Aorta (tissue), 5 donors: Measurements from ENCODE around the gene NXN. TPM values are rescaled to one million over a fixed set of nuclear protein-coding genes. Genes with fewer than 3 reads are reported as not detected.
"Not testable (repeated sequence)": the region's sequence is repeated elsewhere in the genome, so short reads cannot be mapped to it uniquely, and the experiment has no call there.

Experiments
- ATAC-seq: fragments of 200-7000 bp; cut with Tn5 transposase; one replicate; pipeline ENCODE4 v1.9.1; 2022; ENCODE audit warnings: moderate library complexity; ENCODE audit not compliant: low FRiP score
- DNase-seq, 2 donors: peaks; one replicate each; pipeline ENCODE4 v3.0.0-alpha.2; 2020
- H3K27ac ChIP-seq, 2 donors: one replicate each; pipeline ENCODE4 v1.5.1; 2013; ENCODE audit warnings: low read length in 2 of 2, mild to moderate bottlenecking in 2 of 2, moderate library complexity in 2 of 2, control low read depth in 1 of 2, inconsistent platforms in 1 of 2, low read depth in 1 of 2
- H3K27me3 ChIP-seq, 2 donors: one replicate each; pipeline ENCODE4 v1.6.1; 2013; ENCODE audit warnings: control low read depth in 1 of 2, low read length in 1 of 2, mild to moderate bottlenecking in 1 of 2, moderate library complexity in 1 of 2; ENCODE audit not compliant: insufficient read depth in 2 of 2, control insufficient read depth in 1 of 2
- H3K36me3 ChIP-seq, 2 donors: one replicate each; pipeline ENCODE4 v1.6.1; 2013; ENCODE audit warnings: control low read depth in 1 of 2, low read length in 1 of 2, mild to moderate bottlenecking in 1 of 2; ENCODE audit not compliant: insufficient read depth in 2 of 2, control insufficient read depth in 1 of 2
- H3K4me1 ChIP-seq, 2 donors: one replicate each; pipeline ENCODE4 v1.6.1; 2013; ENCODE audit warnings: low read length in 2 of 2, control low read depth in 1 of 2, mild to moderate bottlenecking in 1 of 2, moderate library complexity in 1 of 2; ENCODE audit not compliant: insufficient read depth in 2 of 2, control insufficient read depth in 1 of 2
- H3K4me3 ChIP-seq, 2 donors: one replicate each; pipeline ENCODE4 v1.5.1; 2013; ENCODE audit warnings: low read length in 2 of 2, control low read depth in 1 of 2, mild to moderate bottlenecking in 1 of 2
- H3K9me3 ChIP-seq: one replicate; pipeline ENCODE4 v1.6.1; 2013; ENCODE audit warnings: mild to moderate bottlenecking, low read length; ENCODE audit not compliant: control insufficient read depth
- WGBS, 2 donors: extraction: QIAGEN DNeasy Blood & Tissue Kit; methylation state at CpG; one replicate each; pipeline ENCODE4 v1.1.7; 2013; 5-methylcytosine and 5-hydroxymethylcytosine counted together
- intact Hi-C, 2 donors: fragments of 100-400 bp; cut with DNase I; formaldehyde crosslinking; loops; one replicate each; pipeline versions ENCODE4 v1.14.2 to v1.15.0; 2022
- polyA plus RNA-seq, 2 donors: library from polyadenylated mRNA; stranded (reverse); fragments of 200-250 nt; gene quantifications; one replicate each; pipeline ENCODE4 v1.2.3, GENCODE V29; 2013
- total RNA-seq, 2 donors: library from RNA; stranded (reverse); fragmentation: NEBNext Ultra II Directional; extraction: Animal tissue kit (Norgen Biotek cat#: 25700); gene quantifications; one replicate each; pipeline ENCODE4 v1.2.1, GENCODE V29; 2021
- donor health status: healthy with polysubstance abuse.
- donor health status: Bipolar disorder and iron deficiency.
- donor health status: DM: no; HTN: no; CAD: no.
- donor health status: DM: no; HTN: no; CAD: no.
- donor health status: DM: yes; HTN: yes; CAD: no.

NXN gene
- total and polyA plus RNA-seq, 4 donors: 13.0 to 41.0 (median 21.9) TPM

GRCh38 chr17:925817-926216 is 53.8 kb downstream of the NXN start:
- ATAC-seq: no peak
- Histone ChIP-seq H3K9me3 (no peaks in the 10 kb centered on the region), H3K27ac (no peak overlapping the region), H3K36me3 (no peaks in the 10 kb centered on the region), H3K27me3 (no peaks in the 10 kb centered on the region), H3K4me3 (no peak overlapping the region), H3K4me1 (no peaks in the 10 kb centered on the region)
- WGBS, 2 donors: 54 to 69% methylated on average over 6 of the region's 6 CpGs
- DNase-seq: no peak
- intact Hi-C loops: no loop called here

- no peaks in the 10 kb centered on the region for H3K9me3 ChIP-seq
- H3K4me1 ChIP-seq: no peaks in the 10 kb centered on the region
- ATAC-seq (no peak), DNase-seq (no peak)
- H3K27ac ChIP-seq: no peak overlapping the region
- no peak overlapping the region for H3K4me3 ChIP-seq
- no peaks in the 10 kb centered on the region for H3K36me3 ChIP-seq
- no peaks in the 10 kb centered on the region for H3K27me3 ChIP-seq
- 92% methylated on average over 15 of the region's 15 CpGs for WGBS, 2 donors
- intact Hi-C loops: no loop called here
These were observed 54.7 kb downstream of the NXN start for GRCh38 chr17:924711-925475.

- intact Hi-C loops, H3K9me3 ChIP-seq, H3K4me3 ChIP-seq, H3K36me3 ChIP-seq, DNase-seq, H3K4me1 ChIP-seq, H3K27me3 ChIP-seq, H3K27ac ChIP-seq, ATAC-seq: not testable (repeated sequence)
- 90 to 94% methylated on average over 15 of the region's 15 CpGs for WGBS, 2 donors
These were observed 55.3 kb downstream of the NXN start for GRCh38 chr17:924306-924705.

GRCh38 chr17:923633-924032 is 55.9 kb downstream of the NXN start:
- no peaks in the 10 kb centered on the region for H3K9me3 ChIP-seq
- H3K4me3 ChIP-seq: no peak overlapping the region
- no peak for DNase-seq
- no peaks in the 10 kb centered on the region for H3K27me3 ChIP-seq
- intact Hi-C loops: no loop called here
- H3K27ac ChIP-seq: no peak overlapping the region
- ATAC-seq: no peak
- 87 to 95% methylated on average over 9 of the region's 9 CpGs for WGBS, 2 donors
- H3K4me1 ChIP-seq: no peaks in the 10 kb centered on the region
- H3K36me3 ChIP-seq: no peaks in the 10 kb centered on the region

- no peaks in the 10 kb centered on the region for H3K4me1 ChIP-seq
- no peaks in the 10 kb centered on the region for H3K9me3 ChIP-seq
- H3K27me3 ChIP-seq: no peaks in the 10 kb centered on the region
- no peaks in the 10 kb centered on the region for H3K36me3 ChIP-seq
- no peak for ATAC-seq
- WGBS, 2 donors: 73% methylated on average over 13 of the region's 13 CpGs
- intact Hi-C loops: no loop called here
- no peak for DNase-seq
- no peak overlapping the region for H3K4me3 ChIP-seq
- no peak overlapping the region for H3K27ac ChIP-seq
These were observed 58.4 kb downstream of the NXN start for GRCh38 chr17:921161-921560.

GRCh38 chr17:920190-920589 is 59.4 kb downstream of the NXN start:
- no peak for ATAC-seq
- Histone ChIP-seq H3K27ac (no peak overlapping the region), H3K9me3 (no peaks in the 10 kb centered on the region), H3K4me3 (no peak overlapping the region), H3K4me1 (no peaks in the 10 kb centered on the region), H3K36me3 (no peaks in the 10 kb centered on the region), H3K27me3 (no peaks in the 10 kb centered on the region)
- 93 to 94% methylated on average over 16 of the region's 16 CpGs for WGBS, 2 donors
- DNase-seq: no peak
- intact Hi-C loops: no loop called here

GRCh38 chr17:917941-918740 is 61.4 kb downstream of the NXN start:
- no peak for ATAC-seq
- WGBS, 2 donors: 82 to 86% methylated on average over 30 of the region's 30 CpGs
- H3K27ac ChIP-seq: no peak overlapping the region

GRCh38 chr17:917391-917811 is 62.2 kb downstream of the NXN start:
- no peaks in the 10 kb centered on the region for H3K9me3 ChIP-seq
- DNase-seq: peak in 1 of 2 donors; percentile 50
- H3K27me3 ChIP-seq: no peaks in the 10 kb centered on the region
- H3K36me3 ChIP-seq: no peaks in the 10 kb centered on the region
- WGBS, 2 donors: 93 to 95% methylated on average over 19 of the region's 19 CpGs
- no peak overlapping the region for H3K27ac ChIP-seq
- no peaks in the 10 kb centered on the region for H3K4me1 ChIP-seq
- peak; percentile 51 for ATAC-seq
- no peak overlapping the region for H3K4me3 ChIP-seq
- intact Hi-C loops: no loop called here

More at GRCh38 chr17:917941-918740, 61.4 kb downstream of the NXN start:
- Histone ChIP-seq H3K36me3 (no peaks in the 10 kb centered on the region), H3K9me3 (no peaks in the 10 kb centered on the region), H3K27me3 (no peaks in the 10 kb centered on the region), H3K4me3 (no peak overlapping the region), H3K4me1 (no peaks in the 10 kb centered on the region)
- intact Hi-C loops: no loop called here
- no peak for DNase-seq

GRCh38 chr17:916315-916714 is 63.3 kb downstream of the NXN start:
- Histone ChIP-seq H3K36me3 (no peaks in the 10 kb centered on the region), H3K4me3 (no peak overlapping the region), H3K27me3 (no peaks in the 10 kb centered on the region), H3K4me1 (no peaks in the 10 kb centered on the region), H3K27ac (no peak overlapping the region), H3K9me3 (no peaks in the 10 kb centered on the region)
- 78 to 83% methylated on average over 7 of the region's 7 CpGs for WGBS, 2 donors
- intact Hi-C loops: no loop called here
- DNase-seq: no peak
- no peak for ATAC-seq
